Measurements from ENCODE around the gene PRDM16.

The PRDM16 gene

GRCh38 chr1:3111348-3112021, 42.5 kb downstream of the PRDM16 start:
- no peak for DNase-seq

DNA sequence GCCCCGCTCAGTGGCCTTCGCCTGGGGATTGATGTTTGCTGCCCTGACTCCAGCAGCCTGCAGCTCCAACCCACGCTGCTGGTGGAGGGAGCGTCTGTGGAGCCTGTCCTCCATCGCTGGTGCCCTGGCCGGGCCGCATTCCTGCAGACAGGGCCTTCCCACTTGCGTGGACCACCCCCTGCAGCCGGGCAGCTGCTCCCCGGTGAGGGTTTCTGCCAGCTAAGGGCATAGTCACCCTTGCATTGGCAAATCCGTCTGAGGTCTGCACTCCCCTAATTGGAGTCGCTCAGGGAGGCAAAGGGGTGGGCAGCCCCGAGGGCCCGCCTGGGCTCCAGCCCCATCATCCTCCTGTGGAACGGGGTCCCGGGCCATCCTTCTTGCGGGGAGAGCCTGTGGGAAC, 43.5 kb downstream of the PRDM16 start:
- no peak for DNase-seq

- no peak for DNase-seq
These were observed 44.2 kb downstream of the PRDM16 start for GRCh38 chr1:3113047-3113740.

- no peak for DNase-seq
These were observed 44.7 kb downstream of the PRDM16 start for GRCh38 chr1:3113741-3114056.

- no peak for DNase-seq
These were observed 45.2 kb downstream of the PRDM16 start for GRCh38 chr1:3114131-3114744.

DNA sequence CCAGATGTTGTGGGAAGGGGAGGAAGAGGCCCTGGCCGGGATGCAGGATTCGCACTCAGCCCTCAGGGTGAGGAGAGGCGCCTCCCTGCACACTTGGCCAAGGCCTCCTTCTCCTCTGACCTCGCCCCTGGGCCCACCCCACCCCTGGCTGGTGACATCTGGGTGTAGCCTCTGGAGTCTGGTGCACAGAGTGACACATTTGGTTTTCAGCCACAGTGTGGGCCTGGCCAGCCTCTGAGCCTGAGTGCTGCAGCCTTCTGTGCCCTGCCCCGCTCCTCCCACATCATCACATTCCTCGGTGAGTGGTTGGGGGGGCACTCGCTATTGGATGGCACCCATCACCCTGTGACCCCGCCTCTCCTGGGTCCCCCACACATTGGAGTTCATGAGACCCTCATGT, 45.8 kb downstream of the PRDM16 start:
- DNase-seq, result no peak

GRCh38 chr1:3115275-3116149, 46.5 kb downstream of the PRDM16 start:
- no peak for DNase-seq

- no peak for DNase-seq
These were observed 47.1 kb downstream of the PRDM16 start for GRCh38 chr1:3116150-3116510.

GRCh38 chr1:3116560-3116959, 47.6 kb downstream of the PRDM16 start:
- DNase-seq, result no peak

- no peak for DNase-seq
These were observed 48.9 kb downstream of the PRDM16 start for GRCh38 chr1:3117879-3118278.

DNA sequence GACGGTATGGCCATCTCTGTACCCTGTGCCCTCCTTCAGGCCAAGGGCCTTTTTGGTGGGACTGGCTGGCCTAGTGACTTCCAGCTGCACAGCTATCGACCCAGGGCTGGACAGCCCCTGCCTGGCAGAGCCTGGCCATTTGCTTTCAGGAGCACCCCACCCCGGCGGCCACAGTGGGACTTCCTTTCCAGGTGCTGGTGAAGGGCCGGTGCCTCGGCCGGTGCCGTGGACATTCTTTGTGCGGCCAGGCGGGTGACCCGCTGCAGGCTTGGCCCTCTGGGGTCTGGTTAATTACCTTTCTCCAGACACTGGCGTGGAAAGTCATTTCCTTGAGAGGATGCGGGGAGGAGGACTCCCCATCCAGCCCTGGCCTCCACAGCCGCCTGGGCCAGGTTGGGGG, 50.1 kb downstream of the PRDM16 start:
- DNase-seq, result no peak

DNA sequence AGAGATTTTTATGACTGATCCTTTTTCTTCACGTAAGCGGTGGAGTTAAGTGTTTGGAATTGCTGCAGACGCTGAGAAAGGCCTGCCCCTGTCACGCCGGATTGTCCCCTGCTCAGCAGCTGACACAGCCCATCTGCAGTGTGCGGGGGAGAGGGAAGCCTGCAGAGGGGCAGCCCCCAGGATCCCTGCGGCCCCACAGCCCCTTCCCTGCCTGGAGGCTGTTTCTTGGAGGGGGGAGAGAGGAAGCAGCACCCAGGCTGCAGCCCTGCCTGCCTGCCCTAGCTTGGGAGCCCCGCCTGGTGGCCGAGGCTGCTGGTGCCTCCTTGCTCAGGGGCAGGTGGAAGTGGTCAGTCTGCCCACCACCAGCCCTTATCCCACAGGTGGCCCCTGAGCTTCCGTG, 50.7 kb downstream of the PRDM16 start:
- DNase-seq, result no peak

DNA sequence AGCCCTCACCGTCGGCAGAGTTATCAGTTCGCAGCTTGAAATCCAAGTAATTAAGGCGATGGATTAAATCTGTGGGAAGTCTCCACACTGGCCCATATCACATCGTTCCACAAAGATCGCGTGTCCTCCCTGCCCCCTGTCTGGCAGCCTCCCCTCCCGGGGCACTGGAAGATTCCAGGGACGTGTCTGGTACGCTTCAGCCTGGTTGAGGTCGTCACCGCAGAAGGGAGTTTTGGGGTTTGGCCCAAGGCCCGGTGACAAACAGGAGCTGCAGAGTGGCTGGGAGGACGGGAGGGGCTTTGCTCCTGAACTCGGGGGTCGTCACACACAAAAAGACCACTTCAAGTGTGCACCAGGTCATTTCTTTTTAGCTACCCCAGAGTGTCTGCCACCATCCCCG, 51.1 kb downstream of the PRDM16 start:
- DNase-seq, result peak; percentile 11

- no peak for DNase-seq
These were observed 52.0 kb downstream of the PRDM16 start for GRCh38 chr1:3120994-3121393.

DNA sequence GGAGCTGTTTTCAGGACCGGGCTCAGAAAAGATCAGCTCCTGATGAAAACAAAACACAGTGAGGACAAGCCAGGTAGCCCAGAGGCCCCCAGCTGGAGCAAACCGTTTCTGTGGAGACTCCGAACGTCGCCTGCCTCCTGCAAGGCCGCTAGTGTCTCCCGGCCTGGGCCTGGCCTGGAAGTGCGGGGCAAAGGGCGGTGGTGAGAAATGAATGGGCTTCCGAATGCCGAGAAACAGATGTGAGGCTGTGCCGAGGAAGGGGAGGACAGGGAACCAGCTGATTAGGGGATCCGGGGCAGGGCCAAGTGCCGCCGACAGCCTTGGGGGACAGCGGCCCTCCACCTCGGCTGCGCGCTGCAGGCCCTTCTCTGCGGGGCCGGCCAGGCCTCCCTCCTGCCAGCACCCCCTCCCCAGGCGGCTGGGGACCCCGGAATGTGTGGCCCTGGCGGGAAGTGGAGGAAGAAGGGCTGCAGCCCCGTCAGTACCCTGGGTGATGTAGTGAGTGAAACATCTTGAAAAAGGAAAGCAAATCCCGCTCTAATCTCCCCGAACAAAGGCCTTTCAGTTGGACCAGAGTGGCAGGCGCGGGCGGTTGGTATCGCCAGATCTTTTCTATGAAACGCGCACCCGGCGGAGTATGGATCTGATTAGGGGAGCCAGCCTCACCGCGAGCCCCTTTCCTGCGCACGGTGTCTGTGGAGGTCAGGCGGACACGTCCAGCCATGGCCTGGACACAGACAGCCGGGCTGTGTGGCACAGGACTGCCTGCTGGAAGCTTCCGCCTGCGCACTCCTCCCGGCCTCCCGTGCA, 52.6 kb downstream of the PRDM16 start:
- DNase-seq, result no peak

- DNase-seq, result no peak
These were observed 53.3 kb downstream of the PRDM16 start for GRCh38 chr1:3122311-3122710.

DNA sequence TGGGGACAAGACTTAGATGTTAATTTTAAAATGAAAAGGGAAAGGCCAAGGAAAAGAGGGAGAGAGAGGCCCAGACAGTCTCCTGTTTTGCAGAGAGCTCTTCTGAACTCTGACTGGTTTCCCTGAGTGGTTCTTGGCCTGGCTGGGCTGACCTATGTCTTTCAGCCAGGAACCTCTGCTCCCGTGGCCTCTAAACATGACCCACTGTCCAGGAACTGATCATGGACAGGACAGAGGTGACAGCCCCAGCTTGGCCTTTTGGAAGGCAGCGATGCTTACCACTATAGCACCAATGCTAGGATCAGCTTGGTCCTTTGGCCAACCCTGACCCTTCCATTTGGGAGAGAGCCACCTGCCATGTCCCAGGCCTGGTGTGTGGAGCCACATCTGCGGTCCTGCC, 55.2 kb downstream of the PRDM16 start:
- no peak for DNase-seq

DNA sequence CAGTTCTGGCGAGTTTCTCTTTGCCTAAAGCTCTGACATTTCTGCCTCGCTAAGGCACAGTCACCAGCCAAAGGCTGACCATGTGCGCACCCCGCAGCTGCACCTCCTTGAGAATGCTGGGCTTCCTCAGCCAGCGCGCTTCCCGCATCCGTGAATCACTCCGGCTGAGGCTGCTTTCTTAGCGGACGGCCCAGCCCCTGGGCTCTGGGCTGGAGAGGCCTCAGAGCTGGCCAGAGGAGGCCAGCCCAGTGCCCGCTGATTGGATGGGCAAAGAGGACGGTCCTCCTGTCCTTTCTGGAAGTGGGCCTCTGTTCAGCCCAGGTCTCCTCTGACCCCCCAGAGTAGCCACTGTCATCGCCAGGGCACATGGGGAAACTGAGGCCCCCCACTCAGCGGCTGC, 56.1 kb downstream of the PRDM16 start:
- DNase-seq, result no peak

GRCh38 chr1:3125546-3126368, 56.8 kb downstream of the PRDM16 start:
- DNase-seq, result no peak

DNA sequence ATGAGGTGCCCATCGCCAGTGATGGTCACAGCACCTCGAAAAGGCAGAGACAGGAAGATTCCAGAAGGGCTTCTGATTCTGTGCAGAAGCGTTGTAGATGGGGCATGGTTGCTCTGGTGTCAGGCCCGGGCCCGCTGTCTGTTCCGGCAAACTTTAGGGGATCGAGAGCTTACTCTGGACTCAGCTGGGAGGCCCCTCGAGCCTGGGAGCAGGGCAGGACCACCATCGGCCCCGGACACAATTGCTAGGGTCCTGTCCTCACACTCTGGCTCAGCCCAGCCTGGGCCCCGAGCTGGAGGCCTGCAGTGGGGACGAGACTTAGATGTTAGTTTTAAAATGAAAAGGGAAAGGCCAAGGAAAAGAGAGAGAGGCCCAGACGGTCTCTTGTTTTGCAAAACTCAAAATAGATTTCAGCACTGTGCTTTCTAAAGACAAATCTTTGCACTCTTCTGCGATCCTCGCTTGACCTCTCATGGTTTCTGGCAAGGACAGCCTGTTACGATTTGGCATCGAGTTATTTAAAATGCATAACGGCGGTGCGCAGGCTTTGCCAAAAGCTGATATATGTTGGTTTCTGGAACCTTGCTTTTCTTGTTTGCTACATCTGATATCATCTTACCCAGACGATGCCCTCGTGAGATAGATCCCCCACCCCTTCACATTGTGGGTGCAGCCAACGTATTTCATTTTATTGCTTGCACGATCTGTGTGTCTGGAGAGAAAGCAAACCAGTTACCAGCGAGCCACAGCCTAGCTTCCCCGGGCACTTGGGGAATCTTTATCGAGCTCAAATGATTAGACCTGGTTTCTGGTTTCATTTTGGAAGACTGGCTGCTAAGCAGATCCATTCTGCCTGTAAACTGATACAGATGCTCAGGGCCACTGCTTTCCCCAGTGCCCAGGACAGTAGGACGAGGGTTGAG, 58.0 kb downstream of the PRDM16 start:
- peak; percentile 7 for DNase-seq

- no peak for DNase-seq
These were observed 58.7 kb downstream of the PRDM16 start for GRCh38 chr1:3127738-3128137.
